Chondrocyte (in vitro differentiated cells): ENCODE results near the gene GDF15. TPM values are rescaled to one million over a fixed set of nuclear protein-coding genes. Genes with fewer than 3 reads are reported as not detected.

Experiments used
- DNase-seq: peaks from one replicate; pipeline ENCODE4 v3.0.0; 2021; ENCODE audit warnings: mixed read lengths, low spot score
- H3K27ac Mint-ChIP-seq: one replicate; pipeline ENCODE4 v1.8.0; 2021; ENCODE audit warnings: mild to moderate bottlenecking, moderate library complexity, mixed read lengths; ENCODE audit not compliant: unreplicated experiment
- H3K27me3 Mint-ChIP-seq: 2 replicates; pipeline ENCODE4 v1.8.0; 2021; ENCODE audit warnings: low read depth, mixed read lengths
- H3K36me3 Mint-ChIP-seq: 2 replicates; pipeline ENCODE4 v1.8.0; 2021; ENCODE audit warnings: low read depth, mixed read lengths
- H3K4me1 Mint-ChIP-seq: 2 replicates; pipeline ENCODE4 v1.8.0; 2021; ENCODE audit warnings: low read depth, mild to moderate bottlenecking, mixed read lengths
- H3K4me3 Mint-ChIP-seq: one replicate; pipeline ENCODE4 v1.8.0; 2021; ENCODE audit warnings: mild to moderate bottlenecking, moderate library complexity, mixed read lengths; ENCODE audit not compliant: unreplicated experiment
- H3K9me3 Mint-ChIP-seq: 2 replicates; pipeline ENCODE4 v1.8.0; 2021; ENCODE audit warnings: low read depth, mixed read lengths
- total RNA-seq: library from RNA; stranded (reverse); gene quantifications from 3 replicates; pipeline ENCODE4 v1.2.1, GENCODE V29; 2021
- TF ChIP-seq, protein P1 (sequence below): fragments of 200-600 bp; sonication (generic); IDR thresholded peaks from 2 replicates; pipeline ENCODE4 v1.5.0; 2021; ENCODE audit warnings: antibody characterized with exemption, mild to moderate bottlenecking, moderate library complexity

GDF15 gene
- total RNA-seq, 1 donor from 2014 or later, result 149 TPM

DNA sequence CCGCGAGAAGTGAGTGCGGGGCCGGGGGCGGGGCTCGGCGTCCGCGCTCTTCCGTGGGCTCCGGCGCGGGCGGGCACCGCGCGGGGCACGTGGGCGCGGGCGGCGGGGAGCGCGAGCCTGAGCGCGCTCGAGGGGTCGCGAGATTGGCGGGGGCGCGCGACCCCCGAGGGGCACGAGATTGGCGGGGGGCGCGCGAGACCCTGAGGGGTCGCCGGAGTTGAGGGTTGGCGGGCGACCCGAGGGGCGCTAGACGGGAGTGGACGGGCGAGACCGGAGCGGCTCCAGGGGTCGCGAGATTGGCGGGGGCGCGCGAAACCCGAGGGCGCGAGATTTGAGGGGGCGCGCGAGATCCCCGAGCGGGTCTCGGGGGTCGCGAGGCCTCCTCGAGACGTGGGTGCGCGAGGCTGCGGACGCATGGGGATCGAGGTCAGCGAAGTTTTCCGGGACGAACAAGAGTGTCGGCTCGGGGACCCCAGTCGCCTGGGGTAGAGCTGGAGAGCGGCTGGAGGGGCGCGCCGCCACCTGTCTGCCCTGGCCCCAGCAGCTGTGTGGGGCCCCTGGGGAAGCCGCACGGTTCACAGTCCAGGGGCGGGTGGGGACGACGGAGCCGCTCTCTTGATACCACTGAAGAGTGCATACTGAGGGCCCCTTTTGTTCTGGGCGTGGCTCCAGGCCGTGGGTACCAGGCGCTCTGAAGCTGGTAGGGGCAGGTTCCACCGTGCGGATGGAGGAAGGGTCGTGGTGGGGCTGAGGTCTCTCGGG lies 33.9 kb downstream of the GDF15 start:
- peaks cover 58% of the 10 kb centered on the region for H3K4me1 Mint-ChIP-seq
- no peaks in the 10 kb centered on the region for H3K9me3 Mint-ChIP-seq
- H3K27ac Mint-ChIP-seq, result peak overlapping the region; percentile 45
- DNase-seq, result peak; percentile 81
- TF ChIP-seq, protein P1, sequence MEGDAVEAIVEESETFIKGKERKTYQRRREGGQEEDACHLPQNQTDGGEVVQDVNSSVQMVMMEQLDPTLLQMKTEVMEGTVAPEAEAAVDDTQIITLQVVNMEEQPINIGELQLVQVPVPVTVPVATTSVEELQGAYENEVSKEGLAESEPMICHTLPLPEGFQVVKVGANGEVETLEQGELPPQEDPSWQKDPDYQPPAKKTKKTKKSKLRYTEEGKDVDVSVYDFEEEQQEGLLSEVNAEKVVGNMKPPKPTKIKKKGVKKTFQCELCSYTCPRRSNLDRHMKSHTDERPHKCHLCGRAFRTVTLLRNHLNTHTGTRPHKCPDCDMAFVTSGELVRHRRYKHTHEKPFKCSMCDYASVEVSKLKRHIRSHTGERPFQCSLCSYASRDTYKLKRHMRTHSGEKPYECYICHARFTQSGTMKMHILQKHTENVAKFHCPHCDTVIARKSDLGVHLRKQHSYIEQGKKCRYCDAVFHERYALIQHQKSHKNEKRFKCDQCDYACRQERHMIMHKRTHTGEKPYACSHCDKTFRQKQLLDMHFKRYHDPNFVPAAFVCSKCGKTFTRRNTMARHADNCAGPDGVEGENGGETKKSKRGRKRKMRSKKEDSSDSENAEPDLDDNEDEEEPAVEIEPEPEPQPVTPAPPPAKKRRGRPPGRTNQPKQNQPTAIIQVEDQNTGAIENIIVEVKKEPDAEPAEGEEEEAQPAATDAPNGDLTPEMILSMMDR, result peak; percentile 6
- no peaks in the 10 kb centered on the region for H3K36me3 Mint-ChIP-seq
- peak overlapping the region; percentile 78 for H3K4me3 Mint-ChIP-seq
- no peaks in the 10 kb centered on the region for H3K27me3 Mint-ChIP-seq

DNA sequence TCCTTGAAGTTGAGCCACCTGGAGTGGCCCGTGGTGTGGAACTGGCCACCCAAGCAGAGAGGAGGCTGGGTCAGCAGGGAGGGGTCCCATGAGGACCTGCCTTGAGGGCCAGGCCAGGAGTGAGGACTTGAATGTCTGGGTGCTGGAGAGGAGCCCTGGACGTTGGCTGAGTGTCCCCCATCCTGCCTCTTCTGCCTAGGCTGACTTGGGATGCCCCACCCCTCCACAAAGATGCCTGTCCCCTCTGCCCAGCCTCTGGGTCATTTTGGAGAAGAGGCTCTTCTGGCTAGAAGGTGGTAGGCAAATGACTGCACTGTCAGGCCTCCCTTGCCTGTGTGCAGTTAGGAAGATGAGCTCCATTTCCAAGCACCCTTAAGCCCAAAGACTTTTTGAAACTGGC lies 35.0 kb downstream of the GDF15 start:
- Mint-ChIP-seq H3K4me3 (peak overlapping the region; percentile 78), H3K36me3 (no peaks in the 10 kb centered on the region), H3K9me3 (no peaks in the 10 kb centered on the region), H3K27me3 (no peaks in the 10 kb centered on the region), H3K27ac (peak overlapping the region; percentile 49), H3K4me1 (peaks cover 56% of the 10 kb centered on the region)
- TF ChIP-seq, protein P1, result no peak
- no peak for DNase-seq

DNA sequence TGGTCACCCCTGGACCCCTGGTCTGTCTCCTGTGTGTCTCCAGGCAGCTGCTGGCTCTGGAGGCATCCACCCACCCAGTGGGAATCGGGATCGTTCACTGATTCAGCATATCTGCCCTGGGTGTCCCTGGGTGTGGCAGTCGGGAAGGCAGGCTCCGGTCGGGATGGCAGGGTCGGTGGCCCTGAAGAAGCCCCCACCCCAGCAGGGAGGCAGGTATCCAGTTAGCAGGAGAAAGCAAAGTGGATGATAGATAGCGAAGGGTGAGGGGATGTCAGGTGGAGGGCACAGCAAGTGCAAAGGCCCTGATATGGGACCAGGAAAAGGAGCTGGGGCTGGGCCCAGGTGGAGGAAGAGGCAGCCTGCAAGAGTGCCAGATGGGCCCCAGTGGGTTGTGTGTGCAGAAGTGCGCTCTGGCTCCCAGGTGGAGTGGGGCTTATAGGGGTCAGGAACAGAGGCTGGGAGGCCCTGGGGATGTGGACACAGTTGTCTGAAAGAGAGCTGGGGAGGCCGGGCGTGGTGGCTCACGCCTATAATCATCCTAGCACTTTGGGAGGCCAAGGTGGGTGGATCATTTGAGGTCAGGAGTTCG lies 35.5 kb downstream of the GDF15 start:
- H3K4me1 Mint-ChIP-seq, result peaks cover 54% of the 10 kb centered on the region
- no peaks in the 10 kb centered on the region for H3K36me3 Mint-ChIP-seq
- no peaks in the 10 kb centered on the region for H3K9me3 Mint-ChIP-seq
- TF ChIP-seq, protein P1, result no peak
- peak overlapping the region; percentile 65 for H3K27ac Mint-ChIP-seq
- H3K27me3 Mint-ChIP-seq, result no peaks in the 10 kb centered on the region
- peak overlapping the region; percentile 13 for H3K4me3 Mint-ChIP-seq
- DNase-seq, result no peak

DNA sequence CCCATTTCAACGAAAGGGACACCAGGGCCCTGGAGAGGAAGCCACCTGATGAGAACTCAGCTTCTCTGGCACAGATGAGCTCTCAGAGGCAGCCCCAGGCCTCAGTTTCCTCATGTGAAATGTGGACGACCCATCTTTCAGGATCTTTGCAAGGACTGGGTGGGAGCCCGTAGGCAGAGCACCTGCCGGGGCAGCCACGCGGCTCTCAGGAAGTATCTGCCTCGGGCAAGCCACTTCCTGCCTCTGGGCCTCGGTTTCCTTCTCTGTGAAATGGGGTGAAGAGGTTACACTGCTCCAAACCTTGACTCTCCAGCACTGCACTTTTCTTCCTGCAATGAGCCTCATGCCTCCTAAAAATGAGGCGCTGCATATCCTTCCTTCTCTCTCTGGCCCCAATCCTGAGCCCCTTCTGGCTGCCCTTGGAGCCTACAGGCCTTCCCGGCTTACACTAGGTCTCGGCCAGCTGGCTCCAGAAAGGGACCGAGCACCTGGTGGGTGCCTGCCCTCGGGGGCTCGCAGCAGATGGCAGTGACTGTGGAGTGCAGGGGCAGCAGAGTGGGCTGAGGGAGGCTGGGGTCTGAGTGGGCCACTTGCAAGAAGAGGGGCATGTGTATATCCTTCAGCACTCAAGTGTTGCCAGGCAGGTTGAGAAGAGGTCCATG lies 36.7 kb downstream of the GDF15 start:
- Mint-ChIP-seq H3K27me3 (no peaks in the 10 kb centered on the region), H3K4me1 (peaks cover 49% of the 10 kb centered on the region), H3K27ac (no peak overlapping the region), H3K4me3 (no peak overlapping the region), H3K9me3 (no peaks in the 10 kb centered on the region), H3K36me3 (no peaks in the 10 kb centered on the region)
- no peak for DNase-seq
- TF ChIP-seq, protein P1, result no peak

DNA sequence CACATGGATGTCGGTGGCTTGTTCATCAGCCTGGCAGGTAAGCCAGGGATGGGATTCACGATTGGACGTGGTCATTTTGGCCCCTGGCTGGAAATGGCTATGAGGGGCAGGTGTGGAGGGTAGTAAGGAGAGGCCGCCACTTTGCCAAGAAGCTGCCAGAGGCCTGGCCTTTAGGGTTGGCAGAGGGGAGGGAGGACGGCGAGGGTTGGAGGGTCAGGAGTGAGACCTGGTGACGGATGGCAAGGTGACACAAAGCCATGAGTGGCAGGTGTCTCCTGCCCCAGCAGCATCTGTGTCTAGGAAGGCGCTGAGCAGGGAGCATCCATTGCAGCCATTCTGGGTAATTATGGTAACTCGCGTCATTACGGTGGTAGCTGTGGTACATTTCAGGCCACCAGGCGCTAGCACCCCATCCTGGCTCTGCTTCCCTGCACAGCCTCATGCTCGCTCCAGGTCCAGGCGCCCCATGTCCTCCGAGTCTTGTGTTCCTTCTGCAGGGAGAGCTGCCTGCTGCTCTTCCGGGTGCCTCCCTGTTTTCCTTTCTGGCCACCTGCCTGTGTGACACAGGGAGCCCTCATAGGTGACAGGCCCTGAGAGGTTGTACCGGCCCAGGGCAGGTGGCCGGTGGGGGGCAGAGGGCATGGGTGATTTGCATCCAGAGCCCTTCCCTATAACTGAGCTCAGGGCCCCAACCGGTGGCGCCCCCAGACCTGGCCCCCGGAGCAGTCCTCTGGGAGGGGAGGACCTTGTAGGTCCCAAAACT lies 37.5 kb downstream of the GDF15 start:
- Mint-ChIP-seq H3K4me1 (peaks cover 41% of the 10 kb centered on the region), H3K27ac (no peak overlapping the region), H3K36me3 (no peaks in the 10 kb centered on the region), H3K9me3 (no peaks in the 10 kb centered on the region), H3K4me3 (no peak overlapping the region), H3K27me3 (no peaks in the 10 kb centered on the region)
- TF ChIP-seq, protein P1, result no peak
- DNase-seq, result no peak
